Progenitor cell of endocrine pancreas (in vitro differentiated cells): ENCODE results near the gene ILDR2. TPM values are rescaled to one million over a fixed set of nuclear protein-coding genes. Genes with fewer than 3 reads are reported as not detected.
"Not testable (repeated sequence)": the region's sequence is repeated elsewhere in the genome, so short reads cannot be mapped to it uniquely, and the experiment has no call there.

Source experiments
- DNase-seq: peaks from one replicate; pipeline ENCODE4 v3.0.0; 2021; ENCODE audit warnings: low spot score; ENCODE audit not compliant: unreplicated experiment
- H3K27ac Mint-ChIP-seq: 2 replicates; pipeline ENCODE4 v1.8.0; 2021; ENCODE audit warnings: mild to moderate bottlenecking, moderate library complexity, mixed read lengths
- H3K27me3 Mint-ChIP-seq: 2 replicates; pipeline ENCODE4 v1.8.0; 2021; ENCODE audit warnings: mixed read lengths
- H3K36me3 Mint-ChIP-seq: 2 replicates; pipeline ENCODE4 v1.8.0; 2022; ENCODE audit warnings: mixed read lengths; ENCODE audit not compliant: insufficient read depth
- H3K4me1 Mint-ChIP-seq: 2 replicates; pipeline ENCODE4 v1.8.0; 2021; ENCODE audit warnings: low read depth, mixed read lengths
- H3K4me3 Mint-ChIP-seq: 2 replicates; pipeline ENCODE4 v1.8.0; 2021; ENCODE audit warnings: low read depth, mild to moderate bottlenecking, moderate library complexity, mixed read lengths
- H3K9me3 Mint-ChIP-seq: 2 replicates; pipeline ENCODE4 v1.8.0; 2021; ENCODE audit warnings: low read depth, mixed read lengths
- total RNA-seq: library from RNA; stranded (reverse); gene quantifications from 2 replicates; pipeline ENCODE4 v1.2.1, GENCODE V29; 2021
- TF ChIP-seq, protein P1 (sequence below): fragments of 200-600 bp; sonication (generic); IDR thresholded peaks from one replicate; pipeline ENCODE4 v1.5.0; 2021; ENCODE audit warnings: antibody characterized with exemption, mild to moderate bottlenecking; ENCODE audit not compliant: unreplicated experiment

ILDR2 gene
- total RNA-seq, 1 donor from 2014 or later = 1.4 TPM

GRCh38 chr1:166884040-166884642 is 91.2 kb downstream of the ILDR2 start:
- Mint-ChIP-seq H3K9me3 (no peaks in the 10 kb centered on the region), H3K4me1 (no peaks in the 10 kb centered on the region), H3K27me3 (peaks cover 50% of the 10 kb centered on the region), H3K36me3 (no peaks in the 10 kb centered on the region), H3K27ac (no peak overlapping the region), H3K4me3 (peak overlapping the region; percentile 26)
- peak; percentile 50 for DNase-seq
- TF ChIP-seq, protein P1, sequence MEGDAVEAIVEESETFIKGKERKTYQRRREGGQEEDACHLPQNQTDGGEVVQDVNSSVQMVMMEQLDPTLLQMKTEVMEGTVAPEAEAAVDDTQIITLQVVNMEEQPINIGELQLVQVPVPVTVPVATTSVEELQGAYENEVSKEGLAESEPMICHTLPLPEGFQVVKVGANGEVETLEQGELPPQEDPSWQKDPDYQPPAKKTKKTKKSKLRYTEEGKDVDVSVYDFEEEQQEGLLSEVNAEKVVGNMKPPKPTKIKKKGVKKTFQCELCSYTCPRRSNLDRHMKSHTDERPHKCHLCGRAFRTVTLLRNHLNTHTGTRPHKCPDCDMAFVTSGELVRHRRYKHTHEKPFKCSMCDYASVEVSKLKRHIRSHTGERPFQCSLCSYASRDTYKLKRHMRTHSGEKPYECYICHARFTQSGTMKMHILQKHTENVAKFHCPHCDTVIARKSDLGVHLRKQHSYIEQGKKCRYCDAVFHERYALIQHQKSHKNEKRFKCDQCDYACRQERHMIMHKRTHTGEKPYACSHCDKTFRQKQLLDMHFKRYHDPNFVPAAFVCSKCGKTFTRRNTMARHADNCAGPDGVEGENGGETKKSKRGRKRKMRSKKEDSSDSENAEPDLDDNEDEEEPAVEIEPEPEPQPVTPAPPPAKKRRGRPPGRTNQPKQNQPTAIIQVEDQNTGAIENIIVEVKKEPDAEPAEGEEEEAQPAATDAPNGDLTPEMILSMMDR = peak; percentile 81

GRCh38 chr1:166882893-166883292 is 92.4 kb downstream of the ILDR2 start:
- H3K27me3 Mint-ChIP-seq = peaks cover 50% of the 10 kb centered on the region
- DNase-seq = no peak
- TF ChIP-seq, protein P1 = no peak
- H3K27ac Mint-ChIP-seq = no peak overlapping the region
- no peaks in the 10 kb centered on the region for H3K4me1 Mint-ChIP-seq
- no peaks in the 10 kb centered on the region for H3K36me3 Mint-ChIP-seq
- H3K9me3 Mint-ChIP-seq = no peaks in the 10 kb centered on the region
- H3K4me3 Mint-ChIP-seq = no peak overlapping the region

DNA sequence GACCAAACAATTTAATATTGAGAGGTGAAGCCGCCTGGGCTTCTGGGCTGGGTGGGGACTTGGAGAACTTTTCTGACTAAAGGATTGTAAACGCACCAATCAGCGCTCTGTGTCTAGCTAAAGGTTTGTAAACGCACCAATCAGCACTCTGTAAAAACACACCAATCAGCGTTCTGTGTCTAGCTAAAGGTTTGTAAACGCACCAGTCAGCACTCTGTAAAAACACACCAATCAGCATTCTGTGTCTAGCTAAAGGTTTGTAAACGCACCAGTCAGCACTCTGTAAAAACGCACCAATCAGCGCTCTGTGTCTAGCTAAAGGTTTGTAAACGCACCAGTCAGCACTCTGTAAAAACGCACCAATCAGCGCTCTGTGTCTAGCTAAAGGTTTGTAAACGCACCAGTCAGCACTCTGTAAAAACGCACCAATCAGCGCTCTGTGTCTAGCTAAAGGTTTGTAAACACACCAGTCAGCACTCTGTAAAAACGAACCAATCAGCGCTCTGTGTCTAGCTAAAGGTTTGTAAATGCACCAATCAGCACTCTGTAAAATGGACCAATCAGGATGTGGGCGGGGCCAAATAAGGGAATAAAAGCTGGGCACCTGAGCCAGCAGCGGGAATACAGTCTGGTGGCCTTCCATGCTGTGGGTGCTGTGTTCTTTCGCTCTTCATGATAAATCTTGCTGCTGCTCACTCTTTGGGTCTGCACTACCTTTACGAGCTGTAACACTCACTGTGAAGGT is 97.0 kb downstream of the ILDR2 start:
- not testable (repeated sequence) for DNase-seq, H3K27ac Mint-ChIP-seq, H3K9me3 Mint-ChIP-seq, H3K4me3 Mint-ChIP-seq, H3K36me3 Mint-ChIP-seq
- Mint-ChIP-seq H3K27me3 (peaks cover 21% of the 10 kb centered on the region), H3K4me1 (peaks cover 23% of the 10 kb centered on the region)

GRCh38 chr1:166876540-166876838 is 98.9 kb downstream of the ILDR2 start:
- H3K27ac Mint-ChIP-seq = peak overlapping the region; percentile 100
- H3K27me3 Mint-ChIP-seq = peaks cover 9% of the 10 kb centered on the region
- H3K4me1 Mint-ChIP-seq = peaks cover 30% of the 10 kb centered on the region
- peak overlapping the region; percentile 97 for H3K4me3 Mint-ChIP-seq
- H3K9me3 Mint-ChIP-seq = no peaks in the 10 kb centered on the region
- peaks cover 5% of the 10 kb centered on the region for H3K36me3 Mint-ChIP-seq
- no peak for DNase-seq
- TF ChIP-seq, protein P1 = peak; percentile 45

- Mint-ChIP-seq H3K27ac (peak within 1 kb of the TSS; percentile 100), H3K27me3 (peaks cover 9% of the 10 kb centered on the region), H3K4me1 (peaks cover 33% of the 10 kb centered on the region), H3K36me3 (peaks cover 5% of the 10 kb centered on the region), H3K9me3 (no peaks in the 10 kb centered on the region), H3K4me3 (peak within 1 kb of the TSS; percentile 97)
- DNase-seq = peak; percentile 93
- TF ChIP-seq, protein P1 = no peak
Measured at GRCh38 chr1:166875734-166876539, 99.4 kb downstream of the ILDR2 start, which contains the start of gene TADA1. Gene TADA1, minus strand, starts transcription at chr1:166876264. Its CDS starts 31 bp downstream, at chr1:166876233.
